K562 (cell line): ENCODE measurements around the gene CROCC2. TPM values are rescaled to one million over a fixed set of nuclear protein-coding genes. Genes with fewer than 3 reads are reported as not detected.

ENCODE experiments used
- ATAC-seq: fragments of 200-7000 bp; cut with Tn5 transposase; 3 replicates; pipeline ENCODE4 v1.9.1; 2020; ENCODE audit warnings: moderate library complexity
- BruUV-seq: library from RNA; stranded (reverse); fragments of 400-500 nt; replicated peaks from 2 replicates; lab custom pipeline; 2021; lab: Mats Ljungman, UMichigan
- CTCF ChIA-PET: fragments of 300-600 bp; formaldehyde crosslinking; extraction: SDS; loops from one replicate; lab custom pipeline; 2021; ENCODE audit warnings: low intra/inter-chr PET ratio; lab: Yijun Ruan, JAX
- POLR2A ChIA-PET: fragments of 300-600, 350-650 bp; sonication (Branson Sonifier 250); formaldehyde crosslinking; extraction: SDS; loops from one replicate; lab custom pipeline; 2021; ENCODE audit warnings: antibody characterized with exemption, inconsistent platforms; lab: Yijun Ruan, JAX
- DNase-seq, 4 experiments: peaks; one replicate each; pipeline versions ENCODE4 v3.0.0 to v3.0.0-alpha.2; 2011 to 2018; ENCODE audit warnings: low spot score in 3 of 4, mixed read lengths in 3 of 4; ENCODE audit errors: extremely low read depth in 1 of 4
- FAIRE-seq: peaks from 2 replicates; lab custom pipeline; 2011; peaks lifted over from hg19 to GRCh38; lab: Jason Lieb, UNC
- H2AFZ ChIP-seq: 2 replicates; pipeline ENCODE4 v1.6.0; 2011; ENCODE audit warnings: low read depth, low read length, control low read depth, inconsistent platforms
- H3K27ac ChIP-seq: fragments of 200-600 bp; 3 replicates; pipeline ENCODE4 v1.8.0; 2011; ENCODE audit warnings: low read depth, mild to moderate bottlenecking, control low read depth, inconsistent platforms, low read length, moderate library complexity, mixed read lengths; ENCODE audit errors: extremely low read depth
- H3K27me3 ChIP-seq, 2 experiments: fragments of 300-600 bp in 1 of 2; 2 replicates in 1 of 2; 3 replicates in 1 of 2; pipeline versions ENCODE4 v1.6.0 to v1.8.0; 2011; ENCODE audit warnings: inconsistent platforms in 2 of 2, low read length in 2 of 2, mild to moderate bottlenecking in 1 of 2, mixed read lengths in 1 of 2, moderate library complexity in 1 of 2; ENCODE audit not compliant: control insufficient read depth in 2 of 2, insufficient read depth in 2 of 2
- H3K36me3 ChIP-seq: fragments of 300-600 bp; 3 replicates; pipeline ENCODE4 v1.8.0; 2011; ENCODE audit warnings: mild to moderate bottlenecking, low read length, inconsistent platforms; ENCODE audit not compliant: control insufficient read depth, insufficient read depth
- H3K4me1 ChIP-seq, 2 experiments: fragments of 200-600 bp in 1 of 2; replicated peaks in 1 of 2; 2 replicates in 1 of 2; 3 replicates in 1 of 2; pipeline versions ENCODE4 v1.5.1 to v1.8.0; 2011; ENCODE audit warnings: inconsistent platforms in 2 of 2, low read length in 2 of 2, mild to moderate bottlenecking in 1 of 2, mixed read lengths in 1 of 2, moderate library complexity in 1 of 2; ENCODE audit not compliant: control insufficient read depth in 2 of 2, insufficient read depth in 2 of 2
- H3K4me2 ChIP-seq: 2 replicates; pipeline ENCODE4 v1.6.1; 2011; ENCODE audit warnings: low read length, control low read depth, inconsistent platforms, mixed read lengths; ENCODE audit not compliant: insufficient read depth
- H3K4me3 ChIP-seq: fragments of 200-600 bp; sonication (generic), shearing (Covaris generic); 2 replicates; pipeline ENCODE4 v1.5.1; 2016; ENCODE audit warnings: control low read depth, inconsistent platforms
- H3K79me2 ChIP-seq: fragments of 200-600 bp; 3 replicates; pipeline ENCODE4 v1.8.0; 2011; ENCODE audit warnings: low read length, inconsistent platforms; ENCODE audit not compliant: control insufficient read depth, insufficient read depth
- H3K9ac ChIP-seq, 2 experiments: 2 replicates each; pipeline versions ENCODE4 v1.6.0 to v1.6.1; 2011; ENCODE audit warnings: low read depth in 2 of 2, low read length in 2 of 2, control low read depth in 1 of 2, inconsistent platforms in 1 of 2, mild to moderate bottlenecking in 1 of 2, mixed read lengths in 1 of 2; ENCODE audit not compliant: insufficient read depth in 1 of 2
- H3K9me1 ChIP-seq: one replicate; pipeline ENCODE4 v1.6.0; 2011; ENCODE audit warnings: inconsistent platforms, mild to moderate bottlenecking, low read length, moderate library complexity; ENCODE audit not compliant: control insufficient read depth, insufficient read depth
- H3K9me3 ChIP-seq: replicated peaks from 2 replicates; pipeline ENCODE4 v1.5.1; 2011; ENCODE audit warnings: low read depth, low read length, inconsistent platforms; ENCODE audit not compliant: control insufficient read depth, insufficient read depth
- H4K20me1 ChIP-seq: replicated peaks from 2 replicates; pipeline ENCODE4 v1.6.1; 2011; ENCODE audit warnings: low read length, inconsistent platforms, mixed read lengths; ENCODE audit not compliant: control insufficient read depth, insufficient read depth
- CBX5 ChIP-seq: IDR thresholded peaks from 2 replicates; pipeline ENCODE4 v1.6.1; 2014; ENCODE audit warnings: low read depth, borderline replicate concordance
- EHMT2 ChIP-seq: fragments of 450-650 bp; IDR thresholded peaks from 2 replicates; pipeline ENCODE4 v1.6.1; 2018; ENCODE audit warnings: antibody characterized with exemption
- FUS ChIP-seq: fragments of 200-400 bp; formaldehyde crosslinking; optimal IDR thresholded peaks from 2 replicates; pipeline ENCODE3; 2017; ENCODE audit warnings: low read depth, low read length
- LEF1 ChIP-seq: fragments of 450-650 bp; IDR thresholded peaks from 2 replicates; pipeline ENCODE4 v1.6.1; 2016; ENCODE audit warnings: mild to moderate bottlenecking
- PHB ChIP-seq: fragments of 250-450 bp; sonication (Bioruptor Pico); IDR thresholded peaks from 2 replicates; pipeline ENCODE4 v1.5.0; 2021
- POLR2AphosphoS5 ChIP-seq: IDR thresholded peaks from 2 replicates; pipeline ENCODE4 v1.6.1; 2011; ENCODE audit warnings: mild to moderate bottlenecking, low read depth, low read length, moderate library complexity; ENCODE audit not compliant: control insufficient read depth, insufficient read depth
- POLR3A ChIP-seq: IDR thresholded peaks from 2 replicates; pipeline ENCODE4 v1.6.1; 2011; ENCODE audit warnings: borderline replicate concordance, mild to moderate bottlenecking, moderate library complexity; ENCODE audit not compliant: insufficient read length, insufficient read depth; ENCODE audit errors: extremely low read depth
- SRSF9 ChIP-seq: fragments of 200-400 bp; formaldehyde crosslinking; IDR thresholded peaks from 2 replicates; pipeline ENCODE4 v1.6.1; 2017; ENCODE audit warnings: low read depth, low read length, borderline replicate concordance
- TRIM24 ChIP-seq, 2 experiments: fragments of 450-650 bp; IDR thresholded peaks; 2 replicates each; pipeline ENCODE4 v1.6.1; 2016
- ZNF143 ChIP-seq: sonication (generic); formaldehyde crosslinking; IDR thresholded peaks from 2 replicates; pipeline ENCODE4 v1.9.0; 2022; ENCODE audit warnings: mild to moderate bottlenecking, missing genetic modification reagents
- ZNF282 ChIP-seq: sonication (generic); formaldehyde crosslinking; IDR thresholded peaks from 2 replicates; pipeline ENCODE4 v1.8.1; 2023; ENCODE audit warnings: missing genetic modification reagents
- ZNF311 ChIP-seq: fragments of 250-450 bp; sonication (Bioruptor Pico); IDR thresholded peaks from 2 replicates; pipeline ENCODE4 v1.4.0; 2020; ENCODE audit warnings: mild to moderate bottlenecking, moderate library complexity
- ZNF384 ChIP-seq: IDR thresholded peaks from 2 replicates; pipeline ENCODE4 v1.6.1; 2012; ENCODE audit warnings: low read depth, low read length, improper control_type of control experiment
- ZNF79 ChIP-seq: fragments of 250-450 bp; sonication (Bioruptor Pico); IDR thresholded peaks from 2 replicates; pipeline ENCODE4 v1.4.0; 2020; ENCODE audit warnings: low read depth, mild to moderate bottlenecking, moderate library complexity
- WGBS: fragments of 100-300 bp; shearing (Covaris generic); methylation state at CpG from one replicate; pipeline ENCODE4 v1.1.6; 2016; ENCODE audit warnings: low coverage, mixed read lengths; ENCODE audit not compliant: insufficient coverage; ENCODE audit errors: missing lambda C conversion rate; 5-methylcytosine and 5-hydroxymethylcytosine counted together
- in situ Hi-C: fragments of 300-500 bp; cut with MboI; formaldehyde crosslinking; loops from 4 replicates; pipeline ENCODE4 v1.15.0; 2018; ENCODE audit warnings: inconsistent platforms, mixed read lengths
- intact Hi-C: fragments of 100-400 bp; cut with micrococcal nuclease; formaldehyde crosslinking; loops from 2 replicates; pipeline ENCODE4 v1.14.2; 2022
- polyA plus RNA-seq, 8 experiments: library from polyadenylated mRNA; depleted of rRNA in 4 of 8; stranded (reverse) in 5 of 8; unstranded in 3 of 8; fragments of >200 nt; fragmentation: Nextera tagmentation in 2 of 8; fragmentation: Illumina TruSeq in 1 of 8; extraction: Ambion mirVana in 2 of 8; extraction: Trizol in 1 of 8; gene quantifications; 2 replicates each; pipeline versions ENCODE4 v1.2.1 to v1.2.3, GENCODE V29; 2011 to 2014; ENCODE audit warnings: inconsistent platforms in 1 of 8, missing spikeins in 1 of 8
- total RNA-seq, 7 experiments: library from RNA; depleted of rRNA in 6 of 7; stranded (reverse); fragments of >200 nt in 6 of 7; fragmentation: Illumina TruSeq in 2 of 7; extraction: Trizol in 2 of 7; gene quantifications; 2 replicates each; pipeline versions ENCODE4 v1.2.1 to v1.2.3, GENCODE V29; 2011 to 2021; ENCODE audit warnings: low replicate concordance in 1 of 7
- TF ChIP-seq, protein P1 (sequence below): fragments of 450-650 bp; IDR thresholded peaks from 2 replicates; pipeline ENCODE4 v1.7.1; 2018; ENCODE audit warnings: mild to moderate bottlenecking, low read depth; ENCODE audit not compliant: partially characterized antibody
- TF ChIP-seq, protein P2 (sequence below): sonication (generic); formaldehyde crosslinking; IDR thresholded peaks from 2 replicates; pipeline ENCODE4 v1.8.1; 2022; ENCODE audit warnings: missing genetic modification reagents
- TF ChIP-seq, protein P3 (sequence below): fragments of 450-650 bp; formaldehyde crosslinking; IDR thresholded peaks from 2 replicates; pipeline ENCODE4 v1.4.0; 2022; ENCODE audit warnings: mild to moderate bottlenecking, moderate library complexity
- TF ChIP-seq, protein P4 (sequence below), 2 experiments: fragments of 450-650 bp; conservative IDR thresholded peaks; 2 replicates each; pipeline ENCODE4 v1.6.1; 2017; ENCODE audit warnings: mild to moderate bottlenecking in 2 of 2, moderate library complexity in 2 of 2

The CROCC2 gene
- total and polyA plus RNA-seq, 9 of the 15 experiments (the other 6 are each of a cell fraction or from before 2014, with no cell fraction given), result not detected

DNA sequence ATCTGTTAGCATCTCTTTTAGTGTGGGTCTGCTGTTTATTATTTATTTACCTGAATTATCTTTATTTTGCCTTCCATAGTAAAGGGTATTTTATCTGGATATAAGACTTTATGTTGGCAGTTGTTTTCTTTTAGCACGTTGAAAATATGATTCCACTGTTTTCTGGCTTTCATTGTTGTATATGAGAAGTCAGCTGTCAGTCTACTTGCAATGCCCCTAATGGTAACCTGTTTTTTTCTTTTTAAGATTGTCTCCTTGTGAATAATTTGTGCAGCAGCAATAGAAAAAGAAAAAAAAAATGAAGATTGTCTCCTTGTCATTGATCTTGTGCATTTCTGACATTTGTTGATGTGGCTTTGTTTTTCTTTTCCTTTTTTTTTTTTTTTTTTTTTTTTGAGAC is 119.5 kb downstream of the CROCC2 start:
- WGBS, result 11% methylated on average over 1 of the region's 1 CpG
- Histone ChIP-seq H3K9ac (no peak overlapping the region), H3K4me1 (no peaks in the 10 kb centered on the region), H3K4me2 (no peak overlapping the region), H3K36me3 (no peaks in the 10 kb centered on the region), H2AFZ (no peak overlapping the region), H3K79me2 (no peaks in the 10 kb centered on the region), H4K20me1 (no peaks in the 10 kb centered on the region), H3K27me3 (peaks cover 0 to 5% of the 10 kb centered on the region in 2 experiments; a peak in 1 of 5 replicates), H3K4me3 (no peak overlapping the region), H3K9me1 (no peaks in the 10 kb centered on the region), H3K27ac (no peak overlapping the region), H3K9me3 (no peaks in the 10 kb centered on the region; the same call in 1 of the 2 replicates)
- no peak for DNase-seq
- ChIA-PET POLR2A (interaction anchor here (0.5 kb wide), 1 partner anchor 466 kb away, joined by 3 read pairs; no protein-coding TSS in a partner anchor), CTCF (no interaction called here)
- in situ Hi-C loops, result no loop called here
- intact Hi-C loops, result no loop called here
- FAIRE-seq, result no peak
- BruUV-seq, result no TSS peak
- ATAC-seq, result no peak
- TF ChIP-seq EHMT2 (0 out of 2 replicates have a peak, but pooled peaks have one; percentile 41), POLR2AphosphoS5 (no peak), ZNF384 (0 out of 2 replicates have a peak, but pooled peaks have one; percentile 46), SRSF9 (no peak), FUS (no peak), CBX5 (peak; percentile 86), TRIM24 (IDR thresholded peaks at IDR 0.05) (0 out of 4 replicates have a peak, but pooled peaks of 1 of the 2 experiments have one; percentile 28), PHB (CRISPR knock-in tag) (no peak), POLR3A (no peak), ZNF282 (no peak), ZNF79 (no peak), ZNF311 (CRISPR knock-in tag) (no peak), ZNF143 (CRISPR knock-in tag) (no peak), LEF1 (no peak)
- TF ChIP-seq, protein P1, sequence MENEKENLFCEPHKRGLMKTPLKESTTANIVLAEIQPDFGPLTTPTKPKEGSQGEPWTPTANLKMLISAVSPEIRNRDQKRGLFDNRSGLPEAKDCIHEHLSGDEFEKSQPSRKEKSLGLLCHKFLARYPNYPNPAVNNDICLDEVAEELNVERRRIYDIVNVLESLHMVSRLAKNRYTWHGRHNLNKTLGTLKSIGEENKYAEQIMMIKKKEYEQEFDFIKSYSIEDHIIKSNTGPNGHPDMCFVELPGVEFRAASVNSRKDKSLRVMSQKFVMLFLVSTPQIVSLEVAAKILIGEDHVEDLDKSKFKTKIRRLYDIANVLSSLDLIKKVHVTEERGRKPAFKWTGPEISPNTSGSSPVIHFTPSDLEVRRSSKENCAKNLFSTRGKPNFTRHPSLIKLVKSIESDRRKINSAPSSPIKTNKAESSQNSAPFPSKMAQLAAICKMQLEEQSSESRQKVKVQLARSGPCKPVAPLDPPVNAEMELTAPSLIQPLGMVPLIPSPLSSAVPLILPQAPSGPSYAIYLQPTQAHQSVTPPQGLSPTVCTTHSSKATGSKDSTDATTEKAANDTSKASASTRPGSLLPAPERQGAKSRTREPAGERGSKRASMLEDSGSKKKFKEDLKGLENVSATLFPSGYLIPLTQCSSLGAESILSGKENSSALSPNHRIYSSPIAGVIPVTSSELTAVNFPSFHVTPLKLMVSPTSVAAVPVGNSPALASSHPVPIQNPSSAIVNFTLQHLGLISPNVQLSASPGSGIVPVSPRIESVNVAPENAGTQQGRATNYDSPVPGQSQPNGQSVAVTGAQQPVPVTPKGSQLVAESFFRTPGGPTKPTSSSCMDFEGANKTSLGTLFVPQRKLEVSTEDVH, result no peak
- TF ChIP-seq, protein P2, sequence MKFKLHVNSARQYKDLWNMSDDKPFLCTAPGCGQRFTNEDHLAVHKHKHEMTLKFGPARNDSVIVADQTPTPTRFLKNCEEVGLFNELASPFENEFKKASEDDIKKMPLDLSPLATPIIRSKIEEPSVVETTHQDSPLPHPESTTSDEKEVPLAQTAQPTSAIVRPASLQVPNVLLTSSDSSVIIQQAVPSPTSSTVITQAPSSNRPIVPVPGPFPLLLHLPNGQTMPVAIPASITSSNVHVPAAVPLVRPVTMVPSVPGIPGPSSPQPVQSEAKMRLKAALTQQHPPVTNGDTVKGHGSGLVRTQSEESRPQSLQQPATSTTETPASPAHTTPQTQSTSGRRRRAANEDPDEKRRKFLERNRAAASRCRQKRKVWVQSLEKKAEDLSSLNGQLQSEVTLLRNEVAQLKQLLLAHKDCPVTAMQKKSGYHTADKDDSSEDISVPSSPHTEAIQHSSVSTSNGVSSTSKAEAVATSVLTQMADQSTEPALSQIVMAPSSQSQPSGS, result no peak
- TF ChIP-seq, protein P3, sequence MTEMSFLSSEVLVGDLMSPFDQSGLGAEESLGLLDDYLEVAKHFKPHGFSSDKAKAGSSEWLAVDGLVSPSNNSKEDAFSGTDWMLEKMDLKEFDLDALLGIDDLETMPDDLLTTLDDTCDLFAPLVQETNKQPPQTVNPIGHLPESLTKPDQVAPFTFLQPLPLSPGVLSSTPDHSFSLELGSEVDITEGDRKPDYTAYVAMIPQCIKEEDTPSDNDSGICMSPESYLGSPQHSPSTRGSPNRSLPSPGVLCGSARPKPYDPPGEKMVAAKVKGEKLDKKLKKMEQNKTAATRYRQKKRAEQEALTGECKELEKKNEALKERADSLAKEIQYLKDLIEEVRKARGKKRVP (CRISPR knock-in tag), result no peak
- TF ChIP-seq, protein P4, sequence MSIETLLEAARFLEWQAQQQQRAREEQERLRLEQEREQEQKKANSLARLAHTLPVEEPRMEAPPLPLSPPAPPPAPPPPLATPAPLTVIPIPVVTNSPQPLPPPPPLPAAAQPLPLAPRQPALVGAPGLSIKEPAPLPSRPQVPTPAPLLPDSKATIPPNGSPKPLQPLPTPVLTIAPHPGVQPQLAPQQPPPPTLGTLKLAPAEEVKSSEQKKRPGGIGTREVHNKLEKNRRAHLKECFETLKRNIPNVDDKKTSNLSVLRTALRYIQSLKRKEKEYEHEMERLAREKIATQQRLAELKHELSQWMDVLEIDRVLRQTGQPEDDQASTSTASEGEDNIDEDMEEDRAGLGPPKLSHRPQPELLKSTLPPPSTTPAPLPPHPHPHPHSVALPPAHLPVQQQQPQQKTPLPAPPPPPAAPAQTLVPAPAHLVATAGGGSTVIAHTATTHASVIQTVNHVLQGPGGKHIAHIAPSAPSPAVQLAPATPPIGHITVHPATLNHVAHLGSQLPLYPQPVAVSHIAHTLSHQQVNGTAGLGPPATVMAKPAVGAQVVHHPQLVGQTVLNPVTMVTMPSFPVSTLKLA (conservative IDR thresholded peaks at IDR 0.05), result no peak
